GM06990 (cell line): Measurements from ENCODE around the gene REC8.
A peak's percentile ranks its signal among the peaks of the same experiment; 100 is the strongest.
"Not testable (repeated sequence)": the region's sequence is repeated elsewhere in the genome, so short reads cannot be mapped to it uniquely, and the experiment has no call there.

Experiments used
- DNase-seq: peaks from one replicate; pipeline ENCODE4 v3.0.0-alpha.2; 2011; ENCODE audit not compliant: insufficient read length; ENCODE audit errors: extremely low read depth
- H3K27me3 ChIP-seq: replicated peaks from 2 replicates; pipeline ENCODE4 v1.6.0; 2011; ENCODE audit warnings: low read length; ENCODE audit not compliant: control insufficient read depth, insufficient read depth
- H3K36me3 ChIP-seq: 2 replicates; pipeline ENCODE4 v1.5.1; 2011; ENCODE audit warnings: low read length; ENCODE audit not compliant: control insufficient read depth, insufficient read depth
- H3K4me3 ChIP-seq: replicated peaks from 2 replicates; pipeline ENCODE4 v1.5.1; 2011; ENCODE audit warnings: low read depth, mild to moderate bottlenecking, control low read depth, low read length
- TF ChIP-seq, protein P1 (sequence below): IDR thresholded peaks from 2 replicates; pipeline ENCODE4 v1.5.1; 2011; ENCODE audit warnings: low read length, control low read depth, mild to moderate bottlenecking, inconsistent platforms; ENCODE audit not compliant: insufficient read depth, poor library complexity, severe bottlenecking

Gene REC8

DNA sequence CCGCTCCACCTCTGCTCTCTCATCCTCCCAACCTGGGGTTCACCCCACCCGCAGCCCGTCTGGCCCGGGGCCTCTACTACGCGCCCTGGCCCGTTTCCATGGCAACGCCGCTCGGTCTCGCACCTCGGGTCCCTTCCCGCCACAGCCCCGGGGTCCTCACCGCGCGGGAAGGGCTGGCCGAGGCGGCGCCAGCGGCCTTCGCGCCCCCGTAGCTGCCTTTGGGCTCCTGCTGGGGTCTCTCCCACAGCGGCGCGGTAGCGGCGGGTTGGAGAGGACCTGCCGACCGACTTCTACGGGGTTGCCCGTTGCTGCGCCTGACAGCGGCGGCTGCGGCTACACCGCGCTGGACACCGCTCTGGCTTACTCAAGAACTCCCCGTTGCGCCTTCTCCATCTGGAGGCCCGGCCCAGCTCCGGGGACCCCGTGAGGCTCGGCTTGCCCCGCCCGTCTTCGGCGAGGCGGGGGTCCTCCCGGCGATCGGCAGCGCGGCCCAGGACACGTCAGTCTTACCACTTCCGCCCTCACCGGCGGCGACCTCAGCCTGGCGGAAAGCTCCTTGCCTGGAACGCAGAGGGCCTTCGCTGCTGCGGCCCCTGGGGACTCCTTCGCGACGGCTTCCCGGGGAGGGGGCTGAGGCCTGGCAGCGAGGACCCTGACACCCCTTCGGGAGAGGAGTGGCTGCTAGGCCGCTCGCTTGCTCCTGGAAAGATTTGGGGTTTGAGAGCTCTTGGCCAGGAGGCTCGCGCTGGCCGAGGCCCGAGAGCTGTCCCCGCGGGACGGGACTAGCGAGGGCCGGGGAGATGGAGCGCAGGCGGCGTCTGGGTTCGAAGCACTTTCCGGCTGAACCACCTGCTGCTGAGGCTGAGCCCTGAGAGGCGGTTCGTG lies 23.5 kb downstream of the REC8 start, which contains the start of gene TM9SF1:
Gene TM9SF1 (minus strand): TSS at position 256 of the 885 bp plus-strand sequence. CDS start 422 bp downstream, outside the sequence.
- peaks cover 10% of the 10 kb centered on the region for H3K36me3 ChIP-seq
- DNase-seq, result peak; percentile 93
- TF ChIP-seq, protein P1, sequence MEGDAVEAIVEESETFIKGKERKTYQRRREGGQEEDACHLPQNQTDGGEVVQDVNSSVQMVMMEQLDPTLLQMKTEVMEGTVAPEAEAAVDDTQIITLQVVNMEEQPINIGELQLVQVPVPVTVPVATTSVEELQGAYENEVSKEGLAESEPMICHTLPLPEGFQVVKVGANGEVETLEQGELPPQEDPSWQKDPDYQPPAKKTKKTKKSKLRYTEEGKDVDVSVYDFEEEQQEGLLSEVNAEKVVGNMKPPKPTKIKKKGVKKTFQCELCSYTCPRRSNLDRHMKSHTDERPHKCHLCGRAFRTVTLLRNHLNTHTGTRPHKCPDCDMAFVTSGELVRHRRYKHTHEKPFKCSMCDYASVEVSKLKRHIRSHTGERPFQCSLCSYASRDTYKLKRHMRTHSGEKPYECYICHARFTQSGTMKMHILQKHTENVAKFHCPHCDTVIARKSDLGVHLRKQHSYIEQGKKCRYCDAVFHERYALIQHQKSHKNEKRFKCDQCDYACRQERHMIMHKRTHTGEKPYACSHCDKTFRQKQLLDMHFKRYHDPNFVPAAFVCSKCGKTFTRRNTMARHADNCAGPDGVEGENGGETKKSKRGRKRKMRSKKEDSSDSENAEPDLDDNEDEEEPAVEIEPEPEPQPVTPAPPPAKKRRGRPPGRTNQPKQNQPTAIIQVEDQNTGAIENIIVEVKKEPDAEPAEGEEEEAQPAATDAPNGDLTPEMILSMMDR, result no peak
- H3K4me3 ChIP-seq, result peak within 1 kb of the TSS; percentile 97
- H3K27me3 ChIP-seq, result no peaks in the 10 kb centered on the region

DNA sequence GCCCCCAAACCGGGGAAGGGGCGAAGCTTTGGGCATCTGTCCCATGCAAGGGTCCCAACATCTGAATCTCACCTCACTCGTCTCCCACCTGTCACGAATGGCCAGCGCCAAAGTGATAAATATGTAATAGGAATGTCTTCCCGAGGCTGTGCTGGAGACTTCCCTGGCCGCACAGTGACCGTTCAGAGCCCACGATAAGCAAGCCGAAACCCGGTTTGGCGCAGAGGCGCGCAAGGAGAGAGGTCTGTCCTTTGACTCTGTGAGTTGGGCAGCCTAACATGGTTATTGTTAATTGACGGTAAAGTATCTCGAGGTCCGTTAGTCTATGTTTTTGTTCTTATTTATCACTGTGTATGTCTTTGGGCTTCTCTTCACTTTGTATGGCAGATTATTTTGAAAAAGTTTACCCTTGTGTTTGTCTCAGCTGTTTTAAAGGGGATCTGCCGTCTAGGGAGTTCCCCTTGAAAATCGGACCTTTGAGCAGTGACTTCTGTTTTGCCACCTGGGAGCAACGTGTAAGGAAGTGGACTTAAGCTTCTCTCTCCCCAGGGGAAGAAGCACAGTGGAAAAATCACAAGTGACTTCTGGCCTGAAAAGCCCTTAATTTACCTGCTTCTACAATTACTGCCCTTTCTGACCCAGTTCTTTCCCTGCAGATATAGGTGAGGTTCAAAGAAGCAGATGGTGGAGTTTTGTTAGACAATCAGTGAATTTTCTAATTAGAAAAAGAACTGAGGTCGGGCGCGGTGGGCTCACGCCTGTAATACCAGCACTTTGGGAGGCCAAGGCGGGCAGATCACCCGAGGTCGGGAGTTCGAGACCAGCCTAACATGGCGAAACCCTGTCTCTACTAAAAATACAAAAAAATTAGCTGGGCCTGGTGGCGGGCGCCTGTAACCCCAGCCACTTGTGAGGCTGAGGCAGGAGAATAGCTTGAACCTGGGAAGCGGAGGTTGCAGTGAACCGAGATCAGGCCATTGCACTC lies 24.5 kb downstream of the REC8 start:
- Histone ChIP-seq H3K27me3 (no peaks in the 10 kb centered on the region), H3K4me3 (peak overlapping the region; percentile 97), H3K36me3 (peaks cover 7% of the 10 kb centered on the region)
- TF ChIP-seq, protein P1, result no peak
- no peak for DNase-seq

DNA sequence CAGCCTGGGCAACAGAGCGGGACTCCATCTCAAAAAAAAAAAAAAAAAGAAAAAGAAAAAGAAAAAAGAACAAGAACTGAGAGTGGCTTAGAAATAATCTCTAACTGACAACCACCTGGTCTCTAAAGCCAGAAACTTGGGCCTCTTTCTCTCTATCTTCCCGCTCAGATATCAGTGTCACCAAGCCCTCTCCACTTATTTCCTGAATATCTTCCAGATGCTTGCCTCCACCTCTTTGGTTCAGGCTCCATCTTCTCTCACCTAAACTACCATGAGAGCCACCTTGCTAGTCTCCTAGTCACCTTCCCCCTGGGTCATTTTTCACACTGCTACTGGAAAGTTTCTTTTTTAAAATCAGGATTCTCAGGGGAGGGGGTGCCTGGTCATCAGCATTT lies 25.2 kb downstream of the REC8 start:
- TF ChIP-seq, protein P1, result no peak
- DNase-seq, result no peak
- H3K36me3 ChIP-seq, result peaks cover 8% of the 10 kb centered on the region
- H3K27me3 ChIP-seq, result no peaks in the 10 kb centered on the region
- peak overlapping the region; percentile 97 for H3K4me3 ChIP-seq

DNA sequence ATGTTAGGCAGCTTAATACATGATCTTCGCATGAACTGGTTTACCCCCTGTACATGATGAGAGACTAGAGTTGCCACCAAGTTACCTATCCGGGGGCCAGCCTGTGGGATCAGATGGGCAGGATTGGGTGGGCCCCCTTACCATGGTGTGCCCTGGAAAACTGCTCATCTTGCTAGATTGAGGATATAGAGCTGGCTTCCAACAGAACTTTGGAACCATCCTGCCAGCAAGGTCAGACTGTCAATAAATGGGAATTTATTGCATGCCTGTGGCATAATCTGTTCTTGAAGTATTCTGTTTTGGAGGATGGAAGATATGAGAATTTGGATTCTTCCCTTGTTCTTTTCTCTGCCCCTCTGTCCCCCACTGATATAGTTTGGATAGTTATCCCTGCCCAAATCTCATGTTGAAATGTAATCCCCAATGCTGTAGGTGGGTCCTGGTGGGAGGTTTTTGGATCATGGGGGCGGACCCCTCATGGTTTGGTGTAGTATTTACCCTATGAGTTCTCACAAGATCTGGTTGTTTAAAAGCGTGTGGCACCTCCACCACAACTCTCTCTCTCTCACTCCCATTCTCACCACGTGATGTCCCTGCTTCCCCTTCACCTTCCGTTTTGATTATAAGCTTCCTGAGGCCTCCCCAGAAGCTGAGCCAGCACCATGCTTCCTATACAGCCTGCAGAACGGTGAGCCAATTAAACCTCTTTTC lies 27.1 kb downstream of the REC8 start:
- no peaks in the 10 kb centered on the region for H3K27me3 ChIP-seq
- DNase-seq, result no peak
- no peak overlapping the region for H3K4me3 ChIP-seq
- peaks cover 10% of the 10 kb centered on the region for H3K36me3 ChIP-seq
- TF ChIP-seq, protein P1, result no peak

DNA sequence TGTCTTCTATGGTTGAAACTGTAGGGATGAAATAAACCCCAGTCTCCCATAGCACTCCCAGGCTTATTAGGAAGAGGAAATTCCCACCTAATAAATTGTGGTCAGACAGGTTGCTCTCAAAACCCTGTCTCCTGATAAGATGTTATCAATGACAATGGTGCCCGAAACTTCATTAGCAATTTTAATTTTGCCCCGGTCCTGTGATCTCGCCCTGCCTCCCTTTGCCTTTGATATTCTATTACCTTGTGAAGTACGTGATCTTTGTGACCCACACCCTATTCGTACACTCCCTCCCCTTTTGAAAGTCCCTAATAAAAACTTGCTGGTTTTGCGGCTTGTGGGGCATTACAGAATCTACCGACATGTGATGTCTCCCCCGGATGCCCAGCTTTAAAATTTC lies 30.7 kb downstream of the REC8 start:
- H3K27me3 ChIP-seq, H3K4me3 ChIP-seq, DNase-seq: not testable (repeated sequence)
- H3K36me3 ChIP-seq, result peaks cover 24% of the 10 kb centered on the region

DNA sequence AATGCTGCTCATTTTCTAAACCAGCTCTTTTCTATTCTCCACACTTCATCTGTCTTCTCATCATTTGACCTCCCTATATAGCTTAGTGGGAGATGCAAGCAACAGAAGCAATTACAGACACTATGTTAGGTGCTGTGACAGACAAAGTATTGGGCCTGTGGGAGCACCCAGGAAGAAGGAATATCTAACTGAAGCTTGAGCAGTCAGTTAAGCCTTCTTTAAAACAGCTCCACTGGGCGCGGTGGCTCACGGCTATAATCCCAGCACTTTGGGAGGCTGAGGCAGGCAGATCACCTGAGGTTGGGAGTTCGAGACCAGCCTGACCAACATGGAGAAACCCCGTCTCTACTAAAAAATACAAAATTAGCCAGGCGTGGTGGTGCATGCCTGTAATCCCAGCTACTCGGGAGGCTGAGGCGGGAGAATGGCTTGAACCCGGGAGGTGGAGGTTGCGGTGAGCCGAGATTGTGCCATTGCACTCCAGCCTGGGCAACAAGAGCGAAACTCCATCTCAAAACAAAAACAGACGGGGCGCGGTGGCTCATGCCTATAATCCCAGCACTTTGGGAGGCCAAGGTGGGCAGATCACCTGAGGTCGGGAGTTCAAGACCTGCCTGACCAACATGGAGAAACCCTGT lies 31.5 kb downstream of the REC8 start:
- not testable (repeated sequence) for H3K4me3 ChIP-seq, DNase-seq, H3K27me3 ChIP-seq
- peaks cover 28% of the 10 kb centered on the region for H3K36me3 ChIP-seq
